IPS DF 4.7 (cell line): ENCODE results near the gene KANK2.
"Not testable (repeated sequence)": the region's sequence is repeated elsewhere in the genome, so short reads cannot be mapped to it uniquely, and the experiment has no call there.

Experiments used
- DNase-seq: peaks from one replicate; pipeline ENCODE4 v3.0.0-alpha.2; 2013; ENCODE audit warnings: low spot score; ENCODE audit errors: extremely low read depth

The KANK2 gene

GRCh38 chr19:11174336-11174735, 23.0 kb downstream of the KANK2 start:
- no peak for DNase-seq

- no peak for DNase-seq
These were observed 23.7 kb downstream of the KANK2 start for GRCh38 chr19:11173516-11174155.

- DNase-seq, result no peak
These were observed 24.8 kb downstream of the KANK2 start for GRCh38 chr19:11172576-11172975.

- DNase-seq, result no peak
These were observed 26.2 kb downstream of the KANK2 start for GRCh38 chr19:11171144-11171543.

DNA sequence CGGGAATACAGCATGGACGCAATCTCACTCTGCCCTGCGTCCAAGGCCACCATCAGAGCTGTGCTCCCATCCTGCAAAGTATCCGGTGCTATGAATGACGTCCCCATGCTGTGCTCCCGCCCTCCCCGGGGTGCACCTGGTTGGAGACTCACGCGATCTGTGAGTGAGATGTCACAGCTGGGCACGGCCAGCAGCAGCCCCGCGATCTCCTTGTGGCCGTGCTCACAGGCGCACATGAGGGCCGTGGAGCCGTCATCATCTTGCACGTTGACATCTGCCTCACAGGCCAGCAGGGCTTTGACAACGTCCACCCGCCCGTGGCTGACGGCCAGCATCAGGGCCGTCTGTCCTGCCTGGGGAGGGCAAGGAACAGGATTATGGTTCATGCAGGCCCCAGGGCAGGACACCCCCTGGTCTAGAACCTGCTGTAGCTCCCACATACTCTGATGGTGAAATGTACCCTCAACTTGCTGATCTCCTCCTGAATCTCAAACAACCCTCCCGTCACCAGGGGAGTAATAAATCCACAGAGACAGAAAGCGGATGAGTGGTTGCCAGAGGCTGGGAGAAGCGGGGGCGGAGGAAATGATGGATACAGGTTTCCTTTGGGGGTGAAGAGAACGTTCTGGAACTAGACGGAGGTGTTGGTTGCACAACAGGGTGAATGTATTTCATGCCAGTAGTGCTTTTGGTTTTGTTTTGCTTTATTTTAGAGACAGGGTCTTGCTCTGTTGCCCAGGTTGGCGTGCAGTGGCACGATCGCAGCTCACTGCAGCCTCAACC, 27.3 kb downstream of the KANK2 start:
- no peak for DNase-seq

DNA sequence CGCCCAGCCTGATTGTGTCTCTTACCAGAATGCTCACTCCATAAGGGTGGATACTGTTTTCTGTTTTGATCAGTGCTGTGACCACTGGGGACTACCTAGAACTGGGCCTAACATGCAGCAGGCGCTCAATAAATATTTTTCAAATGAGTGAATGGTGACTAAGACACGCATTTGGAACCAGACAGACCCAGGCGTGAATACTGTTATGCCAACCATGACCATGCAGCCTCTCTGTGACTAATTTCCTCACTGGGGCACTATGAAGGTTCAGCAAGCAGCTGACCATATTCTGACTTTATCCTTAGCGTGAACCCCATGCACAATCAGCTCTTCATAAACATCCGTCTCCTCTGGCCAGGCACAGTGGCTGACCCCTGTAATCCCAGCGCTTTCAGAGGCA, 28.8 kb downstream of the KANK2 start:
- DNase-seq, result no peak

DNA sequence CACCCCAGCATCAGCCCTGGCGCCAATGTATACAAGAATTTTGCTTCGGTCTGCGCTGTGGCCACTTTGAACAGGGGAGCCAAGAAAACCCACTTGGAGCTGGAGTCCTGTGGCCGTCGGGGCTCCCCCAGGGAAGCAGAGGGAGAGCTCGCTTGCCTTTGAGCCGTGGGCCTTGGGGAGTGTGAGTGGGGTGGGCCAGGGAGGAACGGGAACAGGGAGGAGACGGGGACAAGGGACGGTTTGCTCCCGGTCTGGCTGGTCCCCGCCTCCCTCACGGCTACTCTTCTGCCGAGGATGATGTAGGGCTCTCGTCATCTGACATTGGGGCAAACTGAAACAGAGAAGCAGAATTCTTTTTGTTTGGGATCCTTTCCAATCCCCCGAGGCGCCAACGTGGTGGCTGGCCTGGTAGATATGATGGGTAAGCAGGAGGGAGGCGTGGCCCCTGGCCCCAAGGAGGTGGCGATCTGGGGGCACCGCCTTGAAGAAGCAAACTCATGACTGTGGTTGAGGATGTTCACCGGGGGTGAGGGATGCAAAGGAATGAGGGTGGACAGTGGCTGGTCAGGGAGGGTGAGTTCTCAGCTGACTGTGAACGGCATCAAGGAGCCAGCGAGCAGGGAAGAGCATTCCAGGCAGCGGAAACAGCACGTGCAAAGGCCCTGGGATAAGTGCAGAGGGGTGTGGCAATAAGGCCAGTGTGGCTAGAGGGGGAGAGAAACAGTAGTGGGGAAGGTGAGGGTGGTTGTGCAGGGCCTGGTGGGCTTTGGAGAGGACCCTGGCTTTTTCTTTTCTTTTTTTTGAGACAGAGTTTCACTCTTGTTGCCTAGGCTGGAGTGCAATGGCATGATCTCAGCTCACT, 30.8 kb downstream of the KANK2 start:
- DNase-seq, result no peak

DNA sequence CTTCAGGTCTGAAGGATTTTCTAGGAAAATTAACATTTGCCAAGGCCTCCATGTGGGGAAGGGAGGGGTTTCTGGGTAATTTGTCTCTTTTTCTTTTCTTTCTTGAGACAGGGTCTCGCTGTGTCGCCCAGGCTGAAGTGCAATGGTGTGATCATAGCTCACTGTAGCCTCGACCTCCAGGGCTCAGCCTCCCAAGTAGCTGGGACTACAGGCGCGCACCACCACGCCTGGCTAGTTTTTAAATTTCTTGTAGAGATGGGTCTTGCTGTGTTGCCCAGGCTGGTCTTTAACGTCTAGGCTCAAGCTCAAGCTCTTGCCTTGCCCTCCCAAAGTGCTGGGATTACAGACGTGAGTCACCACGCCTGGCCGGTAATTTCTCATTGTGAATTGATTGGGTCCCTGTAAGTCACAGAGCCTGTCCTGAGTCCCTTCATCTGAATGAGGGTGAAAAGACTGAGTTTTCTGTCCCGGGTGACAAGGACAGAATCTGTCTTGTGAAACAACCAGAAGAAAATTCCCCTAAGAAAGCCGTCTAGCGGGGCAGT, 31.8 kb downstream of the KANK2 start:
- no peak for DNase-seq

GRCh38 chr19:11164879-11165406, 32.4 kb downstream of the KANK2 start:
- DNase-seq, result no peak

DNA sequence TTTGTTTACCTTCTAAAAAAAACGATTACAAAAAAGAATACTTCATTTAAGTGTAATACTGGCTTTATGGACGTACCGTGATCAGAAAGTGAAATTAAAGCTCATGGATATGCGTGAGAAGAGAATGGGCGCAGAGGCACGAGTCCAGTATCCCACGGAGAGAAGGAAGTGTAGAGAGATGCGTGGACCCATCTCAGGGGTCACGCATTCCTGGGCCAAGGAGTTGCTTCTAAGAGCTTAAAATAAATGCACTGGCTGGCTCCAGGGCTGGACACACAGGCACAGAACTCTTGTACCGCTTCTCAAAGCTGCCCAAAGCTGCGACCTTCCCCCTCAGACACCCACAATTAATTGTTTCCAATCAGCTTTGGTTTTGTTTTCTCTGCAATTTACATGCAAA, 33.0 kb downstream of the KANK2 start:
- no peak for DNase-seq

GRCh38 chr19:11160440-11160768, 36.9 kb downstream of the KANK2 start:
- not testable (repeated sequence) for DNase-seq

DNA sequence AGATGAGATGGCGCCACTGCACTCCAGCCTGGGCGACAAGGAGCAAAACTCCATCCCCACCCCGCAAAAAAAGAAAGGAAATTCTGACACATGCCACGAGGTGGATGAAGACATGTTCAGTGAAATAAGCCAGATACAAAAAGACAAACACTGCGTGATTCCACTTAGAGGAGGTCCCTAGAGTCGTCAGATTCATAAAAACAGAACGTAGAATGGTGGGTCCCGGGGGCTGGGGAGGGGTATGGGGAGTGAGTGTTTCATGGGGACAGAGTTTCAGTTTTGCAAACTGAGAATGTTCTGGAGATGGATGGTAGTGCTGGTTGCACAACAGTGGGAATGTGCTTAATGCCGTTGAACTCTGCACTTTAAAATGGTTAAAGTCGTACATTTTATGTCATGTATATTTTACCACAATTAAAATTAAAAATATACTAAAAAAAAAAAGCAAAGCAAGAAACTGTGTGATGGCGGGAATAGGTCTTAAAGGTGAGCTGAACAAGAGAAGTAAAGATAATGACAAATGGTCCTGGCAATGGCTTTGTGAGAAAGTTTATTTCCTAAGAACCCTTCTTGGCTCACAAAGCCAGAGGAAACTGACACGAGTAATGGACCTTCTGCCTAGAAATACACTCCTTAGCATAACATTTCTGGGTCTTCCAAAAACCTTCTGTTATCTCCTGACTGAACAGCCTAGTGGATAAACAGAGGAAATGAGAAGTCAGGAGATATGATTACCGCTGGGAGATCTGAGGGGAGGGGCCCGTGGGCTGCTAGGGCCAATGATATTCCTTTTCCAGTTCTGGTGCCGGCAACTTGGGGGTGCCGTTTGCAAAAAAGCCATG, 37.5 kb downstream of the KANK2 start:
- DNase-seq, result no peak

DNA sequence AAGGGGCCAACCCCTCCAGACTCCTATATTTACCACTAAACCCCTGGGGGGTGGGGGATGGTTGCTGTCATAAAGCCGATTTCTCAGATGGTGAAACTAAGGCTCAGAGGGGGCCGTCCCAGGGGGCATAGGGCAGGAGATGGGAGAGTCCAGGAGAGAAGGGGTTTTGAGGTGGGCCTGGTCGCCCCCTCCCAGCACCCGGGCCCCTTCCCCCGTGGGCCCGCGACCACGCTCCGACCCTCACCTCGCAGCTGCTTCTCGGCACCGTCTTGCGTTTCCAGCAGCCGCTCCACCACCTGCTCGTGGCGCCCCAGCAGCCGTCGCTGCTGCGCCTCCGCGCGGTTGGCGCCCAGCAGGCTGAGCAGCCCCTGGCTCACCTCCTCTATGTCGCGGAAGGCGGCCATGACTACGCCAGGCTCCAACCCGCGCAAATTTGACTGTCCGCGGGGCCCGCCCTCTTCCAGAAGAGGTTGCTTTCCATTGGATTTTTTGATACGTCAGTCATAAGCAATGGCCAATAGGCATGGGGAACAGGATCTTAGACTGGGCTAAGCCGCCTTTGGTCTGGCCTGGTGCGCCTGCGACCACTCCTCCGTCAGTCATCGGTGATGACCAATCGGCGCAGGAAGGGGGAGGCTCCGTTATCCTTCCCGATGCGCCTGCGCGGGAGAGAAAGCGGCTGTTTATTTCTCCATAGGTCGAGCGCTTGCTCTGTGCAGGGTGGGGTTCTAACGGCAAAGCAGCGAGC, 41.8 kb downstream of the KANK2 start, which contains the start of gene SPC24:
Gene SPC24 (minus strand): TSS at position 410 of the 748 bp plus-strand sequence. CDS start 6 bp downstream, at position 404.
- peak; percentile 97 for DNase-seq

DNA sequence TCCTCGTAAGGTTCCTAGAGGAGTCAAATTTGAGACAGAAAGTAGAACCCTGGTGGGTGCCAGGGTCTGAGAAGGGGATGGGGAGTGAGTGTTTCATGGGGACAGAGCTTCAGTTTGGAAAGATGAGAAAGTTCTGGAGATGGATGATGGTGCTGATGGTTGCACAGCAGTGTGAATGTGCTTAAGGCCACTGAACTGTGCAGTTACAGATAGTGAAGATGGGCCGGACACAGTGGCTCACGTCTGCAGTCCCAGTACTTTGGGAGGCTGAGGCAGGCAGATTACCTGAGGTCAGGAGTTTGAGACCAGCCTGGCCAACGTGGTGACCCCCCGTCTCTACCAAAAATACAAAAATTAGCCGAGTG, 42.7 kb downstream of the KANK2 start:
- DNase-seq, result no peak

DNA sequence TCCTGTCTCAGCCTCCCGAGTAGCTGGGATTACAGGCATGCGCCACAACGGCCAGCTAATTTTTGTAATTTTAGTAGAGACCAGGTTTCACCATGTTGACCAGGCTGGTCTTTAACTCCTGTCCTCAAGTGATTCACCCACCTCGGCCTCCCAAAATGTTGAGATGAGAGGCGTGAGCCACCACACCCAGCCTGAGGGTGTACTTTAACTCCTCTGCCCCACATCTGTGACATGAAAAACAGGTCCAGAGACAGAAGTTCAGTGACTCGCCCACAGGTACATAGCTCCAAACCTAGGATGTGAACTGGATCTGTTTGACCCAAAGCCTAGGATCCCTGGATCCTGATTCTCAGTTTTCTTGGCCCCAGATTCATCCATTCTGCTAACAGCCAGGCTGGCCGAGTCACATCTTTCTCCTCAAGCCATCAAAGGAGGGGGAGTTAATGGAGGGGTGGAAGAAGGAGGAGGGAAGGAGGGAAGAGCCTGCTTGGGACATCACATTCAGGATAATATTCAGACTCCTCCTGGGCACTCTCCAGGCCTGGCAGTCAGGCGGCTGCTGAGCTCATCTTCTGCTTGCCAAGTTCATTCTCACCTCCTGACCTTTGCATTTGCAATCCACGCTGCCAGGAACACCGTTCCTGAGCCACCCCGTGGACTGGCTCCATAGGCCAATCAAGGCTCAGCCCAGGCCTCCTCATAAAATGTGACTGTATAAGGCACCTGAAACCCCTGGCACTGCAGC, 44.9 kb downstream of the KANK2 start:
- DNase-seq, result no peak

GRCh38 chr19:11151181-11151580, 46.2 kb downstream of the KANK2 start:
- no peak for DNase-seq

DNA sequence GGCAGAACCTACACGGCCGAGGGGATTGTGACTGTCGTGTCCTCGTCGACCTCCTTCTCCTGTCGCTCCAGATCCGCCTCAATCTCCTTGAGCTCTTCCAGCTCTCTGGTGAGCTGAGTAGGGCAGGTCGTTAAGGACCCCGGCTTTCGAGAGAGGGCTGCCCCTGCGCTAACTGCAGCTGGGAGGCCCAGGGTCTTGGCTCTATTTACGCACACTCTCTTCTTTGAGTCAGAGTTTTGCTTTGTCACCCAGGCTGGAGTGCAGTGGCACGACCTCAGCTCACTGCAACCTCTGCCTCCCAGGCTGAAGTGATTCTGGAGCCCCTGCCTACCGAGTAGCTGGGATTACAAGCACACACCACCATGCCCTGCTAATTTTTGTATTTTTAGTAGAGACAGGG, 49.3 kb downstream of the KANK2 start:
- DNase-seq, result no peak

DNA sequence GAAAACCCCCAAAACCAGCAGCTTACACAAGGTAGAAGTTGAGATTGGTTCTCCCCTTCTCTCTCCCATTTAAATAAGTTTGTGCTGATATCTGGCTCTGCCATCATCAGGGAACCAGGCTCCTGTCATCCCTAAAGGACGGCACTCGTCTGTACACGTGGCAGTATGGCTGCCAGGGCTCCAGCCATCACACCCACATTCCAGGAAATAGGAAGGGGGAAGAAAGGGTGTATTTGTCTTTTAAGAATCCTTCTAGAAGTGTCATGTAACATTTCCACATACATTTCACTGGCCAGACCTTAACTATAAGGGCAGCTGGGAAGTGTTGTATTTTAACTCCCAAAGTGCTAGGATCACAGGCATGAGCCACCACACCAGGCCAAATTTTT, 51.8 kb downstream of the KANK2 start:
- DNase-seq, result no peak

GRCh38 chr19:11142528-11143171, 54.7 kb downstream of the KANK2 start:
- DNase-seq, result no peak
